RPMI7951 (cell line): ENCODE results near the gene SPANXA2. TPM values are rescaled to one million over a fixed set of nuclear protein-coding genes. Genes with fewer than 3 reads are reported as not detected.
"Not testable (repeated sequence)": the region's sequence is repeated elsewhere in the genome, so short reads cannot be mapped to it uniquely, and the experiment has no call there.

Experiments used
- DNase-seq: peaks from one replicate; pipeline ENCODE4 v3.0.0-alpha.2; 2012; ENCODE audit warnings: low read depth
- total RNA-seq: library from RNA; depleted of rRNA; stranded (reverse); fragments of >200 nt; shearing (Covaris generic); gene quantifications from 2 replicates; pipeline ENCODE4 v1.2.3, GENCODE V29; 2014; rRNA removed

The SPANXA2 gene, protein sequence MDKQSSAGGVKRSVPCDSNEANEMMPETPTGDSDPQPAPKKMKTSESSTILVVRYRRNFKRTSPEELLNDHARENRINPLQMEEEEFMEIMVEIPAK
- 16.3 and 75.6 TPM in 2 replicates for total RNA-seq

DNA sequence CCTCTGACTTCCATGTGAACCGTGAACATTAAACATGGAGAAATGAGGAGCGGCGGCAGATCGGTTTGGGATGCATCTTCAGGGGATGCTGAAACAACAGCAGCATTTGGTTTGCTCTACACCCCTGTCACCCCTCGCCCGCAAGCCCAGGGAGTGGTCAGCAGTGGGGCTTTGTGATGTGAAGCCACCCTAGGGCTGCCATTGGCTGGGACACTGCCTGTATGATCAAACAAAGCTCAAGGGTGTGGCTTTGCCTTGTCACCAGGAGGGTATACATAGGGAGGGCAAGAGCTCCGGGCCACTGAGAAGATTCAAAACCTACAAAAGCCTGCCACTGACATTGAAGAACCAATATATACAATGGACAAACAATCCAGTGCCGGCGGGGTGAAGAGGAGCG lies at the start of gene SPANXA2:
SPANXA2 (plus strand) TSS at position 301 of the 400 bp plus-strand sequence; CDS start at position 361, 60 bp downstream.
- not testable (repeated sequence) for DNase-seq

DNA sequence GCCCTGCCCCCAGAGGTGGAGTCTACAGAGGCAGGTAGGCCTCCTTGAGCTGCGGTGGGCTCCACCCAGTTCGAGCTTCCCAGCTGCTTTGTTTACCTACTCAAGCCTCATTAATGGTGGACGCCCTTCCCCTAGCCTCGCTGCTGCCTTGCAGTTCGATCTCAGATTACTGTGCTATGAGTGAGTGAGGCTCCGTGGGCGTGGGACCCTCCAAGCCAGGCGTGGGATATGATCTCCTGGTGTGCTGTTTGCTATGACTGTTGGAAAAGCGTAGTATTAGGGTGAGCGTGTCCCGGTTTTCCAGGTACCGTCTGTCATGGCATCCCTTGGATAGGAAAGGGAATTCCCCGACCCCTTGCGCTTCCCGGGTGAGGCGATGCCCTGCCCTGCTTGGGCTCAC lies 47.0 kb upstream of the SPANXA2 start:
- not testable (repeated sequence) for DNase-seq

DNA sequence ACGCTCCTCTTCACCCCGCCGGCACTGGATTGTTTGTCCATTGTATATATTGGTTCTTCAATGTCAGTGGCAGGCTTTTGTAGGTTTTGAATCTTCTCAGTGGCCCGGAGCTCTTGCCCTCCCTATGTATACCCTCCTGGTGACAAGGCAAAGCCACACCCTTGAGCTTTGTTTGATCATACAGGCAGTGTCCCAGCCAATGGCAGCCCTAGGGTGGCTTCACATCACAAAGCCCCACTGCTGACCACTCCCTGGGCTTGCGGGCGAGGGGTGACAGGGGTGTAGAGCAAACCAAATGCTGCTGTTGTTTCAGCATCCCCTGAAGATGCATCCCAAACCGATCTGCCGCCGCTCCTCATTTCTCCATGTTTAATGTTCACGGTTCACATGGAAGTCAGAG lies 4.9 kb upstream of the SPANXA2 start, which contains the start of gene SPANXA1:
SPANXA1 (minus strand) TSS at position 101 of the 400 bp plus-strand sequence; CDS start at position 41, 60 bp downstream.
- DNase-seq = not testable (repeated sequence)

DNA sequence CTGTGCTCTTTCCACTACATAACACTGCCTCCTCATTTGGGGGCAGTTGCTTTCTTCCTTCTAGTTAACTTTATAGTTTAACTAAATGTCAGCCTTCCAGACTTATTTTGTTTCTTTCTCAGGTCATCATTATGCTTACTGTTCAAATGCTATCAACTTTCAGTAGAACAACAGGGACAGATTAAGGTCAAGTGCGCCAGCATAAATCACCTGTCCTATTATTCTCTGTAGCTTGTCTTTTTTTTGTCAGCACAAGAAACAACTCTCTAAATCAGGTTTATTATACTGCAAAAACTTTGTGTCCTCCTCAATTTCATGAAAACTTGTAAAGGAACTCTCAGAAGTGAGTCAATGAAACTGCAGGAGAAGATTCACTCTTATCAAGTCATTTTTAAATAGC lies 19.6 kb downstream of the SPANXA2 start:
- no peak for DNase-seq

DNA sequence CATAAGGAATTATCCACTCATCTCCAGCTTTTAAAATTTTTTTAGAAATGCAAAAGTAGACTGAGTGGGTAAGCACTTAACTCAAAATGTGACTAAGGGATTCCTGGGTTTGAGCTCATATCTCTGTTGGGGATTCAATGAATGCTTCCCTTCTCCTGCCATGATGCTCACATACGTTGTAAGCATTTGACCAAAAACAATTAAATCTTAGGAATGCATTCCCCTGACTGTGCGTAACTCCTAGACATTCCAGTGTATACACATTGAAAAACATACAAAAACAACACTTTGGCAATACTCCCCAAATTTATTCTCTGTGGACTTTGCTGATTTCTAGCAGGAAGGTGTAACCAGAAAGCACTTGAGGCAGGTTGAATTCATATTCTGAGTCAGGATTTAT lies 29.8 kb downstream of the SPANXA2 start:
- no peak for DNase-seq

DNA sequence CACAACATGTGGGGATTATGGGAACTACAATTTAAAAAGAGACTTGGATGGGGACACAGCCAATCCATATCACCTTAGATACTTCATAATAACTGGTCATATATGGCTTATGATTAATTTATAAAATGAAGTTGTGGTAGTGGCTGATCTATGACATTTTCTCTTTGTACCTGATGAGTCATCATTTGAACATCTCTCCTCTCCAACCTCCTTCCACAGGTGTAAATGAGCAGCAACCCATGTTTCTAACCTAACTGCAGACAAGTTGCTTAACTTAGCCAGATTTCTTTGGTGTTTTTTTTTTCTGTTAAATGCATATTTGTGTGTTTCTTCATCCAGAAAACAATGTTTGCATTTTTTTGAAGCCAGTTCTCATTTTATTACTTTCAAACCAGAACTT lies 42.6 kb downstream of the SPANXA2 start:
- DNase-seq = no peak

DNA sequence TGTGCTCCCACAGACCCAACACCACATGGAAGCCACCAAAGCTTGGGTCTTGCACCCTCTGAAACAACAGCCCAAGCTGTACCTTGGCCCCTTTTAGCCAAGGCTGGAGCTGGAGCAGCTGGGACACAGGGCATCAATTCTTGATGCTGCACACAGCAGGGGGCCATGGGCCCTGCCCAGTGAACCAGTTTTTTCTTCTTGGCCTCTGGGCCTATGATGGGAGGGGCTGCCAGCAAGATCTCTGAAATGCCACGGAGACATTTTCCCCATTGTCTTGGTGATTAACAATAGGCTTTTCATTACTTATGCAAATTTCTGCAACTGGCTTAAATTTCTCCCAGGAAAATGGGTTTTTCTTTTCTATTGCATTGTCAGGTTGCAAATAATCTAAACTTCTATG lies 49.0 kb downstream of the SPANXA2 start:
- DNase-seq = no peak

Other genes with a start within 250 kb of the SPANXA2 start
- 3.8 and 69.2 TPM in 2 replicates for gene SPANXA1, start 5.0 kb upstream of the SPANXA2 start, total RNA-seq
- 4.4 and 7.6 TPM in 2 replicates for gene SPANXD, start 109.0 kb downstream of the SPANXA2 start, total RNA-seq
- gene MAGEC3, start 248.6 kb downstream of the SPANXA2 start, total RNA-seq = not detected in 2 replicates